GM19455 (cell line): ENCODE results near the gene TTC39C.

Source experiments
- ATAC-seq: cut with Tn5 transposase; IDR thresholded peaks from one replicate; pipeline ENCODE4 v1.9.1; 2021; ENCODE audit not compliant: unreplicated experiment

Gene TTC39C

DNA sequence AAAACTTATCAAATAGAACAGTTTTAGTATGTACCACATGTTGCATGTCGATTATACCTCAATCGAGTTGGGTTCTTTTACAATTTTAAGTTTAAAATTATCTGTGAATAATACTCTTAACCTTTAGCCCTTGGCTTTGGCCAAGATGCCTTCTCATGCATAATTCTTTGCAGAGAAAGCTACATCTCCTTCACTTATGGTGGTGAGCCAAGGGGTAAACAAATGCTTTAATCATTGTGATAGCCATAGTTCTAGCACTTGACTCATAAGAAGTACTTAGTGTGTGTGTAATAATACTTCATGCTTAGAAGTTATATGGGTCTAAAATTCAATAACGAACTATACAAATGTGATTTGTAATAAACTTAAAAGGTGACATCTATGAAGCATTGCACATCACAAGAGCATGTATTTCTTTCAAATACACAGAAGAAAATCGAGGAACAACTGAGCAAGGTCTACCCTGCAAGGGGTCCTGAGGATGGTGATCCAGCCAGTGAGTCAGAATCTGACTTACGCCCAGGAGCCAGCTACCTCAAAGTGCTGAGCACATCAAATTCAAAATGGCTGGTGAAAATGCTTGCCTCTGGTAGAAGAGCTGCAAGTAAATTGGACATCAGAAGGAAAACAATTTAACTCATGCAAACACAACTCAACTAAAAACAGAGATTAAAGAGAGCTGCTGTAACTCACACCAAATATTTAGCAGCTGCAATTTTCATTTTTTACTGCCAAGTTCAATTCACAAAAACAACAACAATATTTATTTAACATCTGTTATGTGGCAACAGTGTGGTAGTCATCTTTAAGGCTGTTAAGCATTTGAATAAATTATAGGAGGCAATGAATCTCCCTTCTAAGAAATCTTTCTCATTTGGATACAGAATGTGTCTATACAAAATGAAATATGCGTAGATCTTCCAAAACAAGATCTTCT is 23.8 kb upstream of the TTC39C start:
- no peak for ATAC-seq

DNA sequence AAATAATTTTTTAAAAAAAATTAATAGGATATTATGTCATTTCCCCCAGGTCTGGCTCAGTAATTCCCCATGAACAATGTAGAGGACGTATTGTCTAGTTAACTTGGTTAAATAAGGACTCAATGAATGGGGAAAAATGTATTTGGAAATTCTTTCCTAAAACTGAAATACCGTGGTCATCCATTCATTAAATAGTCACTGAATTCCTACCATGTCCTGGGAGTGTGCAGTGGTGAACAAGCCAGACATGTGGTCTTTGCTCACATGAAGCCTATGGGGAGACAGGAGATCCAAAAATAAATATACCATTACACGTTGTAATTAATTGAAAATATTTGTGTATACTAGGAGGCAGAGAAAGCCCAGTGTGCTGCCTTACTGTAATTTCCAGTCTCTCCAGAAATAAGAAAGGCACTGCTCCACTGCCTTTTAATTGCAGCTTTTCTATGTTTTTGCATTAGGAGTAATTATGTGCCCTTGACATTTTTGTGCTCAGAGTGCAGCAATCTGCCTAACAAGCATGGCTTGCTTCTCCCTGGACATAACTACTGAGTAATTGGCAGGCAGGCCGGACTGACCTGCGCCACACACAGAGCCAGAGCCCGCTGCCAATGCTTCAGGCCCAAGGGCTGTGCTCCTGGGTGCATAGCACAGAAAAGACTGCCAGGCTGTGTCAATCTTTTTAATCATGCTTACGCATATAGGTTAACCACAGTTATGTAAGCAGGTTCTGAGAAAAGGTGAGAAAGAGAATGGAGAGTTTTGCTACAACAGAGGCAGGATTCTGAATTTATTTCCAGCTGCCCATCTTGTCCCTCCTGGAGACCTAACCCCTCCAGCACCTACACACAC is 22.2 kb upstream of the TTC39C start:
- ATAC-seq, result no peak

DNA sequence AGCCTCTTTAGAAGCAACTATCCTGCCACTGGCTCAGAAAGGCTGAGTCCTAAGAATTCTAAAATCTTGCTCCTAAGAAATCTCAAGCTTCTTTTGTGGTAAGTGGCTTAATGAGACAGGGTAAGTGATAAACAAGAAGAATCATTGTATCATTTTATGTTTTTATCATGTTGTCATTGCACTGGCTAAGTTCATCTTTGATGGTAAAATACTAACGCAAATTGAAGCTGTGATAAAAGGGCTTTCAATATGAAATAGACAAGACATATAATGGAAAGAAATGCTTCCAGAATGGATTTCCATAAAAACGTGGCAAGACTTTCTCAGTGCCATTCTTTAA is 21.6 kb upstream of the TTC39C start:
- no peak for ATAC-seq

DNA sequence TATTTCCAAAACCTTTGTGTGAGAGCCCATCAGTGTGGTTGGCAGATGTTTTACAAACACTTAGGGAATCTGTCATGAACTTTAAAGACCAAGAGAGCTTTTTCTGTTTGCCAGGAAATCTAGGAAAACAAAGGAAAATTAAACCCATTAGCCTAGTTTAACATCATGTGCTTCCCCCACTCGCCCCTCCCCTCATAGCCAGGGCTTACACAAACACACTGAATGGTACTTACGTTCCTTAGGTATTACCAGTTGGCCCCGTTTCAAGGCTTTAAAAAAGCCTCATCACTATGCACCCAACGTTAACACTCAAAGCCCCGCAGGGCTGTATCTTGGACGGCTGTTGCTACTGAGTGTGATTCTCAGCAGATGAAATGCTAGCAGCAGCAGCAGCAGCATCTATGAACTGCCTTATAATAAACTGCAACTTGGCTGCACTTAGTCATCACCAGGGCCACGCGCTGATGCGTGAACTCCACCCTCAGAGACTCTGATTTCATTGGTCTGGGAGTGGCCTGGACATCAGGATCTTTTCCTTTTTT is 20.1 kb upstream of the TTC39C start:
- no peak for ATAC-seq

DNA sequence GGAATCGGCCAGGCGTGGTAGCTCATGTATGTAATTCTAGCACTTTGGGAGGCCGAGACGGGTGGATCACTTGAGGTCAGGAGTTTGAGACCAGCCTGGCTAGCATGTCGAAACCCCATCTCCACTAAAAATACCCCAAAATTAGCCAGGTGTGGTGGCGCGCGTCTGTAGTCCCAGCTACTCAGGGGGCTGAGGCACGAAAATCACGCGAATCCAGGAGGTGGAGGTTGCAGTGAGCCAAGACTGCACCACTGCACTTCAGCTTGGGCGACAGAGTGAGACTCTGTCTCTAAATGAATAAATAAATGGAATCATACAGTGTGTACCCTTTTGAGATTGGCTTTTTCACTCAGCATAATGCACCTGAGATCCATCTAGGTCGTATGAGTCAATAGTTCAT is 19.4 kb upstream of the TTC39C start:
- no peak for ATAC-seq

DNA sequence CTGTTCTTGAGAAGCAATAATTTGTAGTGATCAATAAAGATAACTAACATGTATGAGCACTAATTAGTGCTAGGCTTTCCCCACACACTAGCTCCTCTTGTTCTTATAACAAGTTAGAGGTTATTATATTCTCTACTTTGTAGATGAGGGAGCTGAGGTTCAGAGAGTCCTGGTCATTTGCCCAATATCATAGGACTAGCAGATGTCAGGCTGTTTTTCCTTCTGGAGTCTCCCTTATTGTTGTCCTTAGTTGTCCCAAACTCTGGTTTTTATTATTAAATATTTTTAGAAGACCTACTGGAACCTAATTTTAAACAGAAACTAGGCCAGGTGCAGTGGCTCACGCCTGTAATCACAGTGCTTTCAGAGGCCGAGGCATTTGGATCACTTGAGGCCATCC is 16.5 kb upstream of the TTC39C start:
- ATAC-seq, result no peak

DNA sequence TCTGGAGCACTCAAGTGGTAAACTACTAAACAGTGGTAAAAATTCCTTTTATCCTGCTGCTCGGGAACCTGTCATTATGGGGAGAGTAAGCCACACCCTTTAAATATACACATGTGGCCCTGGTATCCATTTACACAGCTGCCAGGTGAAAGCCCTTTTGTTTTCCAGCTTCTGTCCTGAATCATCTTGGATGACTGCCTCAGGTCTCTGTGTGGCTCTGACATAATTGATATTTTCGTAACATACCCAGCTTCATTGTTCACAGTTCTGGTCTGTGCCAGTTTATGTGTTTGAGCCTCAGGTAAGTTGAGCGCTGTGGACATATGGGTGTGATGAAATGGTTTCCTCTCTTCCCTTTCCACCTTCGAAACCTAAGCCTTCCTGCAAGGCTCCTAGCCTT is 15.7 kb upstream of the TTC39C start:
- ATAC-seq, result no peak

DNA sequence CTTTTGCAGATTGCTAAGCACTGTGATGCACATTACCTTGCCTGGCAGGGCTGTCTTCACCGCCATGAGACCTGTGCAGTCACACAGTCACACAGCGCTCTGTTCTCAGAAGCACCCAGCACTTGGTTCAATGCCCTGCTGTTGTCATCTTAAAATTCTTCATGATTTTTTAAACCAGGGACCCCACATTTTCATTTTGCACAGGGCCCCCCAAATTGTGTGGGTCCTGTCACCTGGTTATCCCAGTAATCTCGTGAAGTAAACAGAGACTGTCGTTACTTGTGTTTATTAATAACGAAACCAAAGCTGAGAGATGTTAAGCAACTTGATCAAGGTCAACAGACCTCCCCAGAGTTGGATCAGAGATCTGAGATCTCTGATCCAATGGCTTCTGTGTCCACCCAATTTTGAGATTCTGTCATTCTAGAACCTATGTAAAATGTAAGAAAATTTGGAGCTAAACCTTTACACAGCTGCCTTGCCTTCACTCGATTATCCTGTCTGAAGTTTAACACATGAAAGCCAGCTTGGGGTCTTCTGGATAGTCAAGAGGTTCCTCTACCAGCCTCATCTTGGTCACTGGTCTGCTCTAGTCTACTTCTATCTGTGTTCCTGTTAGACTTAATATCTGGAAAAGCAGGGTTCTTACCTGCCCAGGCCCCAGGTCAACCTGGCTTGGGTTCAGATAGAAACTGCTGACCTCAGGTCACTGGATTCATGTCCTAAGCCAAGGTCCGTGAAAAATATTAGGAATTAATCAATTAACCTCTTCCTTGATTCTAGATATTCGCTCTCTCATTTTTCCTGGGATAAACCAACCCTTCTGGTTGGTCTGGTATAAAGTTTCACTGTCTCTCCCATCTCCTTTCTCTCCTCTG is 13.7 kb upstream of the TTC39C start:
- ATAC-seq, result no peak

DNA sequence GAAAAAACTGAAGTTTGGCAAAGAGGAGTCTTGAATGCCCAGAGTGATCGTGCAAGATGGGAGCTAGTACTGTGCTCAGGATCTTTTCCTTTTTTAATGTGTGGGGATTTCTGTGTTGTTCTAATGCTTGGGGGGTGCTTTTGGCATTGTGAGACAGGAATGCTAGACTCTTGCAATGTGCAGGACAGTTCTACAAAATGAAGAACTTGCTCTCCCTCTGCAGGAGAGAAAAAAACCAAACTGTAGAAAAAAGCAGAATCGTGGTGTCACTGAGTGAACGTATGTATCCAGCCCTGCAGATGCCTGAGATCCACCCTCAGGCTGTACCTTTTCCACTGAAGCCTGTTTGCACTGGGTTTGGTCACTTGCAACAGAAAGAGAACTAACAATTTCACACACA is 12.1 kb upstream of the TTC39C start:
- no peak for ATAC-seq

DNA sequence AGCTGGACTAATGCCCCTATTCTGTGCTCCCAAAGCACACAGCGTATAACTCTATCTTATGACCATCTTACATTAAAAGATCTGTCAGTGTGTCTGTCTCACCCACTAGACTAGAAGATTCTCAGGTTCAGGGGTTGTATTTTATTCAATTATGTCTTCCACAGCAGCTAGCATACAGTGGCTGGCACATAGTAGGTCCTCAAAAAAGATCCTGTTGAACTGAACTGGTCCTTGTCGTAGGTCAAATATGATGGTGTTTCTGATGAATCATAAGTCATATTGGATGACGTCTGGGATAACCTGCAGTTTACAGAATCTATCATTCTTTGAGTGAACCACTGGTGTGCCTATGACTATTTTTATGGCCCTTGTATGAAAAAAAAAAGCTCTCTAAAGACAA is 11.3 kb upstream of the TTC39C start:
- no peak for ATAC-seq

DNA sequence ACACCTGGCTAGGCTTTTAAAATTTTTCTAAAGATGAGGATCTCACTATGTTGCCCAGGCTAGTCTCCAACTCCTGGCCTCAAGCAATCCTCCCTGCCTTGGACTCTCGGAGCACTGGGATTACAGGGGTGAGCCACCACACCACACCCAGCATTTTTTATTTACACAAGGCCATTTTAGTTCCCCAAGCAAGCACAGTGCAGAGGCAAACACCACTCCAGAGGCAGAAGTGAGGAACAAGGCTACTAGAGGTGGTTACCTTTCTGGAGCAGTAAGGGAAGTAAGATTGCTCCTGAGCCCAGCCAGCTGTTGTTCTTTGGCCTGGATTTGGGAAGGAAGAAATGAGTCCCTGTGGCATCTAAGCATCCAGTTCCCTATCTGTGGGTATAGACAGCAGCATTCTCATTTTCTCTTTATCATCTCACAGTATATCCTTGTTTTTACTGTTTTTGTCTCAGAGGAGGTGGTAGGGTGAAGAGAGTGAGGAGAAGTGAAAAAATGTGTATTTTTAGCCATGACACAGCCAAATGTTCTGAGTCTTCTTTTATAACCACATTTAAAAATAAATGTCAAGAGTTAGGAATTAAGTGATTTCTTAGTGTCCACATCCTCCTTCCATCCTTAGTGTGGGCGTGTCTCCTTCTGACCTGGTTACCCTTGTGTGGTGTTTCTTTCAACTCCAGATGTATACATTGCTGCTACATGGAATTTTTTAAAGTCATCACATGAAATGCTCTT is 10.5 kb upstream of the TTC39C start:
- no peak for ATAC-seq

DNA sequence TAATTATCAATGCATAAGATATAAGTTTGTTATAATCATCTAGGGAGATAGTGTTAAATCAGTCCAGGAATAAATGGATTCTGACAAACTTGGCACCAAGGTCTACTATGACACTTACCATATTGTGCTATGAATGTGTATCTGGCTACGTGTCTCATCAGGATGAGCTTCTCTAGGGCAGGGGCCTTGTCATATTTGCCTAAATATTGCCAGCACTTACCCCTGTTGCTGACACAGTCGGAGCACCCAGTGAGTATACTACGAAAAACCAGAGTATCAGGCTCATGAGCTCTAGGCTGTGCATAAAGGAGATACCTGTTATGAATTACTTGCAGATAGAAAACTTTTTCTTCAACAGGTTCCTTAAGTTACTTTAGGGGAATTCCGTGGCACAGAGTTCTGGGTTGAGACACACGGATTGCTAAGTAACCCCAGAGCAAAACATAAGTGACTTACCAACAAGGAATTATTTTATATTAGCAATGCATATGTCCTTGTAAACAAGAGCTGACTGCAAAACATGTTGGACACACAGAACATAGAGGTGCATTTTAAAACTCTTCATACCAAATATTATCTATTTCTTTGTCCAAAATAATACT is 7.7 kb upstream of the TTC39C start:
- ATAC-seq, result no peak

DNA sequence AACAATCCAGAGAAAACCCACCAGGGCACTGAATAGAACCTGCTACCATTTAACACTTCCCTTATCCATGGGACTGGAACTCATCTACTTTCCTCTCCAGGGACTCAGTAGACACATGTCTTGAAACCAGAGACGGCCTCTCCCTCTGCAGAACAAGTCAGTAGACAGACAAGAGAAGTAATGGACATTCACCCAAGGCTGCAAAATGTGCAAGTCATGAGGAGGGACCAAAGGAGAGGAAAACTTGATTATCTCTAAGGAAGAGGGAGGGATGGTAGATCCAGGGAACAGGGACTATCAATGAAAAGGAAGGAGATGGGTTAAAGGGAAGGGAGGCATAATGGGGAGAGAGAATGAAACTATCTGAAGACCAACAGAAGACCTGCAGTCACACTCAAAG is 5.3 kb upstream of the TTC39C start:
- ATAC-seq, result no peak

DNA sequence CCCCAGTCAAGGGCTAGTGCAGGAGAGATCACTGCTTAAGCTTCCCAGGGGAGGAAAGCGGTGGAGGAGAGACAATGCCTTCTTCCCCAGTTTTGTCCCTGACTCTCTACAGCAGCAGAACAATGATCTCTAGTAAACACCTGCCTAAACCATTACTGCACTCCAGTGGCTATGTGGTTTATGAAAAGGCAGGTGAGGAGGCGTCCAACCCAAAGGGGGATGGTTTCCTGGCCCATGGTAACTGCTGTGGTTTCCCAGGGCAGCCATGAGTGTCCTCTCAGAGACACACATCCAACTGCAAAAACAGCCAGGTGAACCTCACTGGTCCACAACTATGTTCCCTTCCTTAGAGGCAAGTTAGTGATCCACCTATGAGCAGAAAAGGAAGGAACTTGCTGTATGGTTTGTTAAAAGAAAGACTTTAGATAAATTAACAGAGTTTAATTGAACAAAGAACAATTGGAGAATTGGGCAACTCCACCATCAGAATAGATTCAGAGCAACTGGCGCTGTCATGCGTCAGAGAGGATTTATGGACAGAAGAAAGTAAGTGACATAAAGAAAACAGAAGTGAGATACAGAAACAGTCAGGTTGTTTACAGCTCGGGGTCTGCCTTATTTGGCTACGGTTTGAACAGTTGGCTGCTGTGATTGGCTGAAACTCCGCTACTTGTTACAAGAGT is 4.8 kb upstream of the TTC39C start:
- peak; percentile 56 for ATAC-seq

DNA sequence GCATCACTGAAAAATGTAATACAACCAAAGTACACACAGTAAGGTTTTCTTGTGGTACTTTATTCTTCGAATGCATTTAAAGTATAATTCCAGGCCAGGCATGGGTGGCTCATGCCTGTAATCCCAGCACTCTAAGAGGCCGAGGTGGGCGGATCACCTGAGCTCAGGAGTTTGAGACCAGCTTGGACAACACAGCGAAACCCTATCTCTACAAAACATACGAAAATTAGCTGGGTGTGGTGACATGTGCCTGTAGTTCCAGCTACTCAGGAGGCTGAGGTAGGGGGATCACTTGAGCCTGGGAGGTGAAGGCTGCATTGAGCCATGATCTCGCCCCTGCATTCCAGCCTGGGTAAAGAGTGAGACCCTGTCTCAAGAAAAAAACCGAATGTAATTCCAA is 3.9 kb upstream of the TTC39C start:
- no peak for ATAC-seq

DNA sequence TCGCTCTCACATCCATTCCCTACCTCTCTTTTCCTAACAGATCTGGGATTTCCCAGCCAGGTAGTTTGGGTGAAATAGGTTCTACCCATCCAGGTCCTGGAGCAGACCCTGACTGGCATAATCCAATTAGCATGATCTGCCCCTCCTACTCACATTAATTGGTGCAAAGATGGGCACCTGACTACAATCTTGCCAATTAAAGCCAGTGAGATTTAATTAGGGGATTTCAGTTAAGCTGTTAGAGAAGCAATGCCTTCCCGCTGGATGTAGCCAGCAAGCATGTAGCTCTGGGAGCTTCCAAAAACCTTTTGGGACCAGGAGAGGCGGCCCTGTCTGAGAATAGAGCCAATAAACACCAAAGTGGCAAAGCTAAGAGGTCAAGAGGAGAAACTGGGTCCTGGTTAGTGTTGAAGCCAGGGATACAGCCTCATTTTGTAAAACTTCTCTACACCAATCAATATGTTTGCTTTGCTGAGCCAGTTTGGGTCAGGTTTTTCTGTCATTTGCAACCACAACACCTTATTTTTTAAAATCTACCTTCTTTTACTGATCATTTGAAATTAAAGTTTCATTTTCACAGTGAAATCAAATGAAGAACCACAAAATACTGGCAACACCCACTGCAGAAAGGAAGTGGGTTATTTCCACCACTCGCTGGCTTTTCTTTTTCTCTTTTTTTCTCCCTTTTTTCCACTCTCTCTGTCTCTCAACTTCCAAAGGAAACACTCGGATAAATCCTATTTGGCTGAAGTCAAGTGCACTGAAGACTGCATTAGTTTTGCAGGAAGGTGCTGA is 3.2 kb upstream of the TTC39C start:
- ATAC-seq, result no peak

DNA sequence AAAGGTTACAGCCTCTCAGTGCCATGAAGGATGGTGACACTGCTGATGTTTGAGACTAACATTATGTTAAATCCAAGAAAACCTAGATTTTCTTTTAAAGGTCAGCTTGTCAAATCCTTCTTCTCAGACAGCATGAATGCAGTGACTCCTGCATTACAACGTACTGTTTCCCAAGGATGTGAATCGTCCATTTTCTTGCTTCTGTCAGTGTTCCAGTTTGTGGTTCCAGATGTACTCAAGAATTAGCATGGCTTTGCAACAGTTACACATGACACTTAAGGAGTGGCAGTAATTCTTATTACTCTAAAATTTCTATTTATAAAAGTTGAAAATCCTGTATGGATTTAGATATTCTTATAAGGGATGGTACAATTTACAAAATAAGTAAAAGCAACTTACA is 1.5 kb upstream of the TTC39C start:
- no peak for ATAC-seq

DNA sequence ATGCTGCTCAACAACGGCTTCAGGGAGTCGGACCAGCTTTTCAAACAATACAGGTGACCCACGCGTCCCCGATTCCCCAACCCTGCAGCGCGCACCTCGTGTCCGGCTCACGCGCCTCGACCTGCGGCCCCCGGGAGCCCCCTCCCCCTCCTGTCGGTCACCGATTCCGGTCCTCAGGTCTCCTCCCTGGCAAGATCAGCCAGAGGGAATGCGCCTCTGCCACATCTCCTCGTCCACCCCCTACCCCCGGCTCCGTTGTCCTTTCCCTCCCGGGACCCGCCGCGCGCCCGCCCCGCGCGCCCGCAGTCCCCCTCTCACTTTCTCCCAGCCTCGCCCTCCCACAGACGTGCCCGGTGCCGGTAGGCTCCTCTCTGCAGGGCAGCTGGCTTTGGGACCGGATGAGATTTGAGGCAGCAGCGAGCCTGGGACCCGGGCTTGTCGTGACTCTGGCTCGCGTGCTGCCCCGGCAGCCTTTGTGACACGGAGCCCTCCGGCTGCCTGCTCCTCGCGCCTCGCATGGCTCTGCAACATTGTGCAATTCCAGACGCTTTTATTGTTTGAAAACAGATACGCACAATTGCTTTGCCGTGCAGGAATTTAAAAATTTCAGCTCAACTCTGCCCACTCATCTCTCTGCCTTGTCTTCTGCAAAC is 558 bp downstream of the TTC39C start:
- no peak for ATAC-seq
